NT2/D1 (cell line): ENCODE measurements around the gene CRB1.

Experiments
- SUZ12 ChIP-seq: IDR thresholded peaks from 2 replicates; pipeline ENCODE4 v1.6.1; 2011; ENCODE audit not compliant: insufficient read length, insufficient read depth; ENCODE audit errors: extremely low read depth
- YY1 ChIP-seq: IDR thresholded peaks from 2 replicates; pipeline ENCODE4 v1.6.1; 2011; ENCODE audit not compliant: insufficient read length, insufficient read depth
- ZNF274 ChIP-seq: IDR thresholded peaks from 2 replicates; pipeline ENCODE4 v1.6.1; 2011; ENCODE audit warnings: mild to moderate bottlenecking, low read depth, low read length

GRCh38 chr1:197284325-197284724 is 16.3 kb downstream of the CRB1 start:
- TF ChIP-seq ZNF274 = no peak
- no peak for TF ChIP-seq SUZ12
- TF ChIP-seq YY1 = no peak
